Measurements from ENCODE around the gene IGSF8.

DNA sequence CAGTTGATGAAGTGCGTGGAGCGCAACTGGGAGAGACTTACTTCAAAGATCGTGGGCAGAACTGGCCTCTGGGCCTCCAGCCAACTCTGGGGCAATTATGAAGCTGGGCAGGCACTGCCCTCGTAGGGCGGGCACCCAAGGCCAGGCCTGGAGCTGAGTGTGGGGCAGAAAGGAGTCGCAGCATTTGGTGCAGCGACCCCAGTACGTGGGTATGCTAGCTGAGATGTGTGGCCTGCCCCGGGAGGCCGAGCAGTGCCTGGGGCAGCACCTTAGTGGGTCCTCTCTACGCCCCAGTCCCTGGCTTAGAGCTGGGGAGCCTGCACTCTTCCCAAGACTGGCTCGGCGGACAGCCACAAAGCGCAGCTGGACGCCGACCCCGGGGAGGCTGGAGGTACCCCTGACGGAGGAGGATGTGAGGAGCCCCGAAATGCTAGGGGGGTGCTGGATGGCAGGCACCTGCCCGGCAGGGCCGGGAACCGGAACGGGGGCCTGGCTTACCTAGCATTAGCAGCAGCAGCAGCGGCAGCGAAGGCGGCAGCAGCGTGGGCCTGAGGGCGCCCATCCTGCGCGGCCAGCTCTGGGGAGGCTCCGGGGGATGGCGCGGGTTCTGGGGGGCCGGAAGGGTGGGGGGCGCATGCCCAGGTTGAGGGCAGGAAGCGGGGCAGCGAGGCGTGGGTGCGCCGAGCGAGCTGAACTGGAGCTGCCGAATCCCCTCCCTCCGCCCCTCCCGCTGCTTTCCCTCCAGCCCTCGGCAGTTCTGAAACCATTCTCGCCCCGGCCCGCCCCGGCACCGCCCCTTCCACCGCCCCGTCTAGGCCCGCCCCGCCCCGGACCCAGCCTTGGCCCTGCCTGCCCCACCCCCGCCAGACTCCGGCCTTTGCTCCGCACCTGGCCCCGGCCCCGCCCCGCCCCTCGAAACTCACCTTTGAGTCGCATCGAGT, at the start of gene IGSF8:
- TF ChIP-seq, protein P1, sequence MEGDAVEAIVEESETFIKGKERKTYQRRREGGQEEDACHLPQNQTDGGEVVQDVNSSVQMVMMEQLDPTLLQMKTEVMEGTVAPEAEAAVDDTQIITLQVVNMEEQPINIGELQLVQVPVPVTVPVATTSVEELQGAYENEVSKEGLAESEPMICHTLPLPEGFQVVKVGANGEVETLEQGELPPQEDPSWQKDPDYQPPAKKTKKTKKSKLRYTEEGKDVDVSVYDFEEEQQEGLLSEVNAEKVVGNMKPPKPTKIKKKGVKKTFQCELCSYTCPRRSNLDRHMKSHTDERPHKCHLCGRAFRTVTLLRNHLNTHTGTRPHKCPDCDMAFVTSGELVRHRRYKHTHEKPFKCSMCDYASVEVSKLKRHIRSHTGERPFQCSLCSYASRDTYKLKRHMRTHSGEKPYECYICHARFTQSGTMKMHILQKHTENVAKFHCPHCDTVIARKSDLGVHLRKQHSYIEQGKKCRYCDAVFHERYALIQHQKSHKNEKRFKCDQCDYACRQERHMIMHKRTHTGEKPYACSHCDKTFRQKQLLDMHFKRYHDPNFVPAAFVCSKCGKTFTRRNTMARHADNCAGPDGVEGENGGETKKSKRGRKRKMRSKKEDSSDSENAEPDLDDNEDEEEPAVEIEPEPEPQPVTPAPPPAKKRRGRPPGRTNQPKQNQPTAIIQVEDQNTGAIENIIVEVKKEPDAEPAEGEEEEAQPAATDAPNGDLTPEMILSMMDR (IDR thresholded peaks at IDR 0.05), result no peak
- TF ChIP-seq POLR2A (IDR thresholded peaks at IDR 0.05), result peak in 1 of 2 donors; percentile 22

Data from thyroid gland (tissue), 4 donors.